Measurements from ENCODE around the gene SMIM1. TPM values are rescaled to one million over a fixed set of nuclear protein-coding genes. Genes with fewer than 3 reads are reported as not detected.
"Not testable (repeated sequence)": the region's sequence is repeated elsewhere in the genome, so short reads cannot be mapped to it uniquely, and the experiment has no call there.

Gene SMIM1
- total and polyA plus RNA-seq, 2 experiments from 2014 or later: not detected

DNA sequence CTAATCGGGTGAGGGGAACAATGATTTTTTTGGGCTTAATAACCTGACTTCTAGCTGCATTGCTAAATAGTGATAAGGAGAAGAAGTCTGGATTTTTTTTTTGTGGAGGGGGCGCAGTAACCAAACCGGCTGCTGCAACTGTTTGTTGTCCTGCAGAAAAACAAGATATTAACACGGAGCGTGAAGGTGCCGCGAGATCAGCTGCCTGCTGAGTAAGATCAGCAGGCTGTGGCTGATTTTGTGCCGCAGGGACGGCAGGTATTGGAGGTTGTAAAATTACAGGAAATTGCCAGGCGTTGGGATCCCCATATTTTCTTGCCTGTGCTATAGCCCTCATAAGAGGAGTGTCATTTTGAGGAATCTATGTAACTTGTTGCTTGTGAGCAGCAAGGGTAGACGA lies 32.5 kb downstream of the SMIM1 start:
- H3K4me2 ChIP-seq (ENCODE audit: unreplicated experiment): no peak overlapping the region
- H4K20me1 ChIP-seq (ENCODE audit: insufficient read depth): no peaks in the 10 kb centered on the region
- H3K27me3 ChIP-seq (replicated peaks; ENCODE audit: insufficient read depth): 0 out of 2 replicates have a peak, but pooled peaks cover 5% of the 10 kb centered on the region
- 66 to 70% methylated on average over 11 of the region's 11 CpGs for WGBS, 2 experiments (ENCODE audit: low coverage in 1 of 2, low lambda C conversion rate in 2 of 2, missing lambda C conversion rate in 2 of 2)
- no peaks in the 10 kb centered on the region for H3K79me2 ChIP-seq (ENCODE audit: insufficient read depth)
- no peaks in the 10 kb centered on the region for H3F3A ChIP-seq (ENCODE audit: insufficient read depth)
- H3K27ac ChIP-seq: no peak overlapping the region
- no peak for DNase-seq
- H3K4me3 ChIP-seq: no peak overlapping the region
- H3K9me2 ChIP-seq (ENCODE audit: insufficient read depth): no peaks in the 10 kb centered on the region
- no peaks in the 10 kb centered on the region for H3K36me3 ChIP-seq (ENCODE audit: low read depth)
- in situ Hi-C loops (cut with MboI): no loop called here
- H3K4me1 ChIP-seq (ENCODE audit: insufficient read depth): no peaks in the 10 kb centered on the region
- TF ChIP-seq EZH2phosphoT487 (IDR thresholded peaks at IDR 0.05; ENCODE audit: insufficient read depth, low read depth) (no peak), EZH2 (IDR thresholded peaks at IDR 0.05; ENCODE audit: insufficient read depth, poor library complexity, severe bottlenecking) (no peak)
- H3K9me3 ChIP-seq (ENCODE audit: low read depth): no peaks in the 10 kb centered on the region
- no peak overlapping the region for H3K9ac ChIP-seq
- no peak overlapping the region for H2AFZ ChIP-seq

DNA sequence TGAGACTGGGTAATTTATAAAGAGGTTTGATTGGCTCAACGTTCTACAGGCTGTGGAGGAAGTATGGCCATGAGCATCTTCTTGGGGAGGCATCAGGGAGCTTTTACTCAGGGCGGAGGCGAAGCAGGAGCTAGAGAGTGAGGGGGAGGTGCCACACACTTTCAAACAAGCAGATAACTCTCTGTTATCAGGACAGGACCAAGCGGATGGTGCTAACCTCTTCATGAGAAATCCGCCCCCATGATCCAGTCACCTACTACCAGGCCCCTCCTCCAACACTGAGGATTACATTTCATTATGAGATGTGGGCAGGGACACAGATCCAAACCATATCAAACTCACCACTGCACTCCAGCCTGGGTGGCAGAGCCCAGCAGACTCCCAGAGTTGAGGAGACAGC lies 35.2 kb downstream of the SMIM1 start:
- Histone ChIP-seq H3K79me2 (ENCODE audit: insufficient read depth) (no peaks in the 10 kb centered on the region), H3K9ac (no peak overlapping the region), H3F3A (ENCODE audit: insufficient read depth) (peaks cover 3% of the 10 kb centered on the region; the same call in 1 of the 2 replicates), H3K27ac (no peak overlapping the region), H3K36me3 (ENCODE audit: low read depth) (no peaks in the 10 kb centered on the region), H2AFZ (no peak overlapping the region), H3K9me2 (ENCODE audit: insufficient read depth) (no peaks in the 10 kb centered on the region), H3K9me3 (ENCODE audit: low read depth) (no peaks in the 10 kb centered on the region), H3K4me3 (no peak overlapping the region), H3K4me2 (ENCODE audit: unreplicated experiment) (no peak overlapping the region), H3K4me1 (ENCODE audit: insufficient read depth) (no peaks in the 10 kb centered on the region), H3K27me3 (replicated peaks; ENCODE audit: insufficient read depth) (0 out of 2 replicates have a peak, but pooled peaks cover 5% of the 10 kb centered on the region), H4K20me1 (ENCODE audit: insufficient read depth) (no peaks in the 10 kb centered on the region)
- TF ChIP-seq EZH2 (IDR thresholded peaks at IDR 0.05; ENCODE audit: insufficient read depth, poor library complexity, severe bottlenecking) (no peak), EZH2phosphoT487 (IDR thresholded peaks at IDR 0.05; ENCODE audit: insufficient read depth, low read depth) (no peak)
- no peak for DNase-seq
- in situ Hi-C loops (cut with MboI): no loop called here
- WGBS, 2 experiments (ENCODE audit: low coverage in 1 of 2, low lambda C conversion rate in 2 of 2, missing lambda C conversion rate in 2 of 2): 64 to 69% methylated on average over 5 of the region's 5 CpGs

DNA sequence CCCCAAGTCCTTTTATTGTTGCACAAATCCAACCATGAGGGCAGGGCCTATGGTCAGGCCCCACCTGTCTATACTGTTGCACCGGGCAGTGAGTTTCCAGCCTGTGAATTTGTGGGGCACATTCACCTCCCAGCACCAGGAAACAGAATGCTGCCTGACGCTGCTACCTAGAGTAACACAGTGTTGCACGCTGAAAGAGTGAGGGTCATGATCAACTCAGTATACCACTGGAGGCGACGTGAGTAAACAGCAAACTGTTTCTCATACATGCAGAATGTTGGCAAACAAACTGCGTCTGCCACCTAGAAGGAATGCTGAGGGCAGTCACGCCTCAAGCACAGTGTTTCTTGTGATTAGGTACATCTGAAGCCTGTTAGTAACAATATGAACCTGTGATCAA lies 37.1 kb downstream of the SMIM1 start:
- WGBS, 2 experiments (ENCODE audit: low coverage in 1 of 2, low lambda C conversion rate in 2 of 2, missing lambda C conversion rate in 2 of 2): 35 to 41% methylated on average over 7 of the region's 7 CpGs

DNA sequence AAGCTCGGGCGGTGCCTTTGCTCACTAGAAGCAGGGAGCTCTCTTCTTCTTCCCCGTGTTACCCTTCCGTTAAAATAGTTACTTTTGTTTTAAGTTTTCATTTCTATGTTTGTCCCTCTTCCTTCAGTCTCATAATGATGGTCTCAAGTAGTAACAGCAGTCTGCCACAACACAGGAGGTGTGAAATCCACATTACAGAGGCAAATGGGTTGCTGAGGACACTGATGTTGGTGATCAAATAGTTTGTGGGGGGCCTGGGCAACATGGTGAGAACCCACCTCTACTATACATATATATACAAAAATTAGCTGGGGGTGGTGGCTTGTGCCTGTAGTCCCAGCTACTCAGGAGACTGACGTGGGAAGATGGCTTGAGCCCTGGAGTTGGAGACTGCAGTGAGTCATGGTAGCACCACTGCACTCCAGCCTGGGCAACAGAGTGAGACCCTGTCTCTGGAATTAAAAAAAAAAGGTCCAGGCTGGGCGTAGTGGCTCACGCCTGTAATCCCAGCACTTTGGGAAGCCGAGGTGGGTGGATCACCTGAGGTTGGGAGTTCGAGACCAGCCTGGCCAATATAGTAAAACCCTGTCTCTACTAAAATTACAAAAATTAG lies 37.7 kb downstream of the SMIM1 start:
- in situ Hi-C loops (cut with MboI); H3K9me3 ChIP-seq (ENCODE audit: low read depth); H3K27me3 ChIP-seq (replicated peaks; ENCODE audit: insufficient read depth); H3K9me2 ChIP-seq (ENCODE audit: insufficient read depth); H3K36me3 ChIP-seq (ENCODE audit: low read depth); H3K79me2 ChIP-seq (ENCODE audit: insufficient read depth); H4K20me1 ChIP-seq (ENCODE audit: insufficient read depth); H3K9ac ChIP-seq; H3F3A ChIP-seq (ENCODE audit: insufficient read depth); H3K4me3 ChIP-seq; H3K27ac ChIP-seq; H3K4me2 ChIP-seq (ENCODE audit: unreplicated experiment); H3K4me1 ChIP-seq (ENCODE audit: insufficient read depth); H2AFZ ChIP-seq: not testable (repeated sequence)
- peak; percentile 33 for DNase-seq
- 42% methylated on average over 9 of the region's 9 CpGs for WGBS, 2 experiments (ENCODE audit: low coverage in 1 of 2, low lambda C conversion rate in 2 of 2, missing lambda C conversion rate in 2 of 2)

More for the DNA sequence above, 37.1 kb downstream of the SMIM1 start:
- no peak overlapping the region; the same call in 1 of the 2 replicates for H2AFZ ChIP-seq
- no peak overlapping the region for H3K4me2 ChIP-seq (ENCODE audit: unreplicated experiment)
- H3K27me3 ChIP-seq (replicated peaks; ENCODE audit: insufficient read depth): no peaks in the 10 kb centered on the region
- no peaks in the 10 kb centered on the region for H3K36me3 ChIP-seq (ENCODE audit: low read depth)
- no peaks in the 10 kb centered on the region for H3K9me2 ChIP-seq (ENCODE audit: insufficient read depth)
- no peak overlapping the region for H3K27ac ChIP-seq
- no peaks in the 10 kb centered on the region for H3K79me2 ChIP-seq (ENCODE audit: insufficient read depth)
- no peak overlapping the region for H3K4me3 ChIP-seq
- no peaks in the 10 kb centered on the region for H4K20me1 ChIP-seq (ENCODE audit: insufficient read depth)
- TF ChIP-seq EZH2phosphoT487 (IDR thresholded peaks at IDR 0.05; ENCODE audit: insufficient read depth, low read depth) (no peak), EZH2 (IDR thresholded peaks at IDR 0.05; ENCODE audit: insufficient read depth, poor library complexity, severe bottlenecking) (no peak)
- peaks cover 3% of the 10 kb centered on the region; the same call in 1 of the 2 replicates for H3F3A ChIP-seq (ENCODE audit: insufficient read depth)
- no peaks in the 10 kb centered on the region for H3K9me3 ChIP-seq (ENCODE audit: low read depth)
- peak; percentile 42 for DNase-seq
- no peaks in the 10 kb centered on the region for H3K4me1 ChIP-seq (ENCODE audit: insufficient read depth)
- H3K9ac ChIP-seq: no peak overlapping the region
- in situ Hi-C loops (cut with MboI): no loop called here

GRCh38 chr1:3811595-3811911 lies 39.0 kb downstream of the SMIM1 start:
- no peaks in the 10 kb centered on the region for H4K20me1 ChIP-seq (ENCODE audit: insufficient read depth)
- H2AFZ ChIP-seq: no peak overlapping the region
- H3K27ac ChIP-seq: no peak overlapping the region
- H3K4me1 ChIP-seq (ENCODE audit: insufficient read depth): no peaks in the 10 kb centered on the region
- H3K9ac ChIP-seq: no peak overlapping the region
- no peaks in the 10 kb centered on the region for H3K9me2 ChIP-seq (ENCODE audit: insufficient read depth)
- H3K79me2 ChIP-seq (ENCODE audit: insufficient read depth): no peaks in the 10 kb centered on the region
- peaks cover 3% of the 10 kb centered on the region; the same call in 1 of the 2 replicates for H3F3A ChIP-seq (ENCODE audit: insufficient read depth)
- WGBS, 2 experiments (ENCODE audit: low coverage in 1 of 2, low lambda C conversion rate in 2 of 2, missing lambda C conversion rate in 2 of 2): 28 to 47% methylated on average over 2 of the region's 2 CpGs
- H3K4me3 ChIP-seq: no peak overlapping the region
- TF ChIP-seq EZH2 (IDR thresholded peaks at IDR 0.05; ENCODE audit: insufficient read depth, poor library complexity, severe bottlenecking): no peak
- no peak for TF ChIP-seq EZH2phosphoT487 (IDR thresholded peaks at IDR 0.05; ENCODE audit: insufficient read depth, low read depth)
- DNase-seq: no peak
- in situ Hi-C loops (cut with MboI): no loop called here
- H3K4me2 ChIP-seq (ENCODE audit: unreplicated experiment): no peak overlapping the region
- H3K27me3 ChIP-seq (replicated peaks; ENCODE audit: insufficient read depth): no peaks in the 10 kb centered on the region
- H3K9me3 ChIP-seq (ENCODE audit: low read depth): no peaks in the 10 kb centered on the region
- no peaks in the 10 kb centered on the region for H3K36me3 ChIP-seq (ENCODE audit: low read depth)
